HG02798 (cell line): ENCODE results near the gene CDIPT.

ENCODE experiments used
- ATAC-seq: cut with Tn5 transposase; IDR thresholded peaks from one replicate; pipeline ENCODE4 v1.9.1; 2021; ENCODE audit warnings: mild to moderate bottlenecking; ENCODE audit not compliant: unreplicated experiment, poor library complexity

Gene CDIPT

DNA sequence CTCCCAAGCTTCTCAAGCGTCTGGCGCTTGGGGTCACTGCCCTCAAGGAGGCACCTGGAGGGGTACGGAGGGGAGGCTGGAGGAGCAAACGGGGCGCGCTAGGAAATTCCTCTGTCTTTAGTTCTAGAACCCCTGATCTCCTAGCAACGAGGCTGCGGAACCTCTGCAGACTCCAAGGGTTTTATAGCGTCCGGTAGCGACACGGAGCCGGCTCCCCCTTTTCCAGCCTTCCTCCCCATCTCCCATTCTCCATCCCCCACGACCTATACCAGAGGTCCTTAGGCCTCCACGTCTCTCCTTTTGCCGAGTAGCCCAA is 601 bp upstream of the CDIPT start:
- ATAC-seq = no peak

DNA sequence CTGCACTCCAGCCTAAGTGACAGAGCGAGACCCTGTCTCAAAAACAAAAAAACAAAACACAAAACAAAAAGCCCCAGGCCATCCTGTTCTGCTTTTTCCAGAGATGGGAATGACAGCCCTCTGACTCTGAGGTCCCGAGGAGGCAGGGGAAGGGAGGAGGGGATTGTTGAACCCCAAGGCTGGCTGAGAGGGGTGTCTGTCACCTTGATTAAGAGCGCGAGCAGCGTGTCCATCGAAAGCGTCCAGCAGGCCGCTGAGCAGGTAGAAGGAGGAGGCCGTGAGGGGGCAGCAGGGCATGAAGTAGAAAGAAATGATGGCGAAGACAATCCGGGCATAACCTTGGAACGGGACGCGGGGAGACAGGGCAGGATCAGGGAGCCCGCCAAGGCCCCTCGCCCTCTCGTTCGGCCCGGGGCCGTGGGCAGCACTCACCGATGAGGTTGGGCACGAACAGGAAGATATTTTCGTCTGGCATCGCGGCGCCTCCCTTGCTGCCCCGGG is 593 bp downstream of the CDIPT start:
- ATAC-seq = peak; percentile 7

DNA sequence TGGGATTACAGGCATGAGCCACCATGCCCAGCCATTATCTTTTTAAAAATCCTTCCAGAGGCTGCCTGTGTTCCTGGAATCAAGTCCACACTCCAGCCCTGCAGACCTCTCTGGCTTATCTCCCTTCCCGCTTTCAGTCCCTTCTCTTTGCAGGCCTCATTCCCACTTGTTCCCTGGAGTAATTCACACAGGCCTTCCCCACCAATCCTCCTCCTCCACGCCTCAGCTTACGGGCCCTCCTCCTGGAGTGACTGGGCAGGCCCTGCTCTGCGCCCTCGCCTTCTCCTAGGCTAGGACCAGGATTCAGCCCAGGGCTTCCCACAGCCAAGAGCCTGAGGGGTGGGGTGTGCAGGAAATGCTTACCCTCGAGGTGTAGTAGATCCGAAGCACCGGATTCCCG is 2.8 kb downstream of the CDIPT start:
- ATAC-seq = no peak

DNA sequence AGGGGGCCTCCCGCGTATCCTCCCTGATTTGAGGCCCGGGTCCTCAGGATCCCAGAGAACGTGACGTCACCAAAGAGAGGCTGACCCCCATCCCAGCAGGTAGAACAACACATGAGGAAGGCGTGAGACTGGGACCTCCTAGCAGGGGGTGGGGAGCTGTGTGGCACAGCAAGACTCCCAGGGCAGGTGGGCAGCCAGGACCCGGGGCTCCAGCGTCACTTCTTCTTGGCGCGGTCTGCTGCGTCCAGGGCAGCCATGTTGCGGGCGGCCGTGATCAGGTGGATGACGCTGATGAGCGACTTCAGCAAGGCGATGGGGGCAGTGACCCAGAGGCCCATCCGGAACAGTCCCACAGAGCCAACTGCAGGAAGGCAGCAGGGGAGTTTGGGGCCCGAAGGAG is 4.1 kb downstream of the CDIPT start:
- no peak for ATAC-seq

DNA sequence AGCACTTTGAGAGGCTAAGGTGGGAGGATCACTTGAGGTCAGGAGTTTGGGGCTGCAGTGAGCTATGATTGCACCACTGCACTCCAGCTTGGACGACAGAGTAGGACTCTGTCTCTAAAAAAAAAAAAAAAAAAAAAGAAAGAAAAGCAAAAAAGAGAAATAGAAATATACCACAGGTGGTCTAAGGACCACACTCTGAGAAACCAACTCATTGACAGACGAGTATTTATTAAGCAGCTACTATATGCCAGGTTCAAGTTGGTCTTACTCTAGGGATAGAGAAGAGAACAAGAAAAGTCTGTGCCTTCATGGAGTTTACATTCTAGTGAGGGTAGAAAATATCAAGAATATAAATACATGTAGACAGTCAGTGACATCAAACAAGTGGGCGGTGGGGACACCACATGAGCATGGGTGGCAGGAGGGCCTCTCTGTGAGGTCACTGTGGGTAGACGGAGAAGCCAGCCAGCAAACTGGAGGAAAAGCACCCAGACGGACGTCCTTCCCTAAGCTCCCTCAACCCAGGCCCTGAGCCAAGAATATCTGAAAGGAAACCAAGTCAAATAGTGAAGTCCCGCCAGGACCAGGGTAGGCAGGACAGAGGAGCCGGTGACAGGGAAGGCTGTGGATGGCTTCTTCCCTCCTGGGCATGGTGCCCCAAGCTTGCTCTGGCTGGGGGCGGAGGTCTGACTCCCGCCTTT is 4.7 kb downstream of the CDIPT start:
- no peak for ATAC-seq

DNA sequence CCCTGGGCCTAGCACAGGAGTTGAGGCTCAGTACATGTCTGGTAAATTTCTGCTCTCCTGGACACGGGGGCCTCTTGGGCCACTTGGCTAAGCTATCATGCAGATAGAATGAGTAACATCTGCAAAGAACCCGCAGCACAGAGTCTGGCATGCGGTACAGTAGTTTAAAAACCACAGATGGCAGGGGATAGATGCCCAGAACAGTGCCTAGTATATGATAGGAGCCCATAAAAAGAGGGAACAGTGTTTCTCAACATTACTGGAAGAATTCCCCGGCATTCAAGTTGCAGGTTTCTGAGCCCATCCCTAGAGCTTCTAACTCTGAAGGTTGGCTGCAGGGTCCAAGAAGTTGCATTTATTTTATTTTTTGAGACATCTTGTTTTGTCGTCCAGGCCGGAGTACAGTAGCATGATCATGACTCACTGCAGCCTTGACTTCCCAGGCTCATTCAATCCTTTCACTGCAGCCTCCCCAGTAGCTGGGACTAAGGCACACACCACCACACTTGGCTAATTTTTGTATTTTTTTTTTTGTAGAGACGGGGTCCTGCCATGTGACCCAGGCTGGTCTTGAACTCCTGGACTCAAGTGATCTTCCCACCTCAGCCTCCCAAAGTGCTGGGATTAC is 5.8 kb downstream of the CDIPT start:
- ATAC-seq = no peak

DNA sequence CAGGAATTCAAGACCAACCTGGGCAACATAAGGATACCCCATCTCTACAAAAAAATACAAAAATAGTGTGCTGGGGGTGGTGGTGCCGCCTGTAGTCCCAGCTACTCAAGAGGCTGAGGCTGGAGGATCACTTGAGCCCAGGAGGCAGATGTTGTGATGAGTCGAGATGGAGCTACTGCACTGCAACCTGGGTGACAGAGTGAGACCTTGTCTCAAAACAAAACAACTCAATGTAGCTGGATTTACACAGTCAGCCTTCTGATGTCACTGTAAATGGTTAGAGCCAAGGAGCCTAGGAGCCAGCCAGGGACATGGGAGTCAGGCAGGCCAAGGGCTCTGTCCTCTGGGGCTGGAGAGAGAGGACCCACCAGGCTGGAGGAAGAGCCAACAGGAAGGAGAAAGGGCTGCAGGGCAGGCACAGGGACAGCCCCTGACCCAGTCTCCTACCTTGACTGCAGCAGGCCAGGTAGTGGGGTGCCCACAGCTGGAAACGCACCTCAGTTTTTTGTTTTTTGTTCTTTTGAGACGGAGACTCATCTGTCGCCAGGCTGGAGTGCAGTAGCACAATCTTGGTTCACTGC is 8.4 kb downstream of the CDIPT start:
- ATAC-seq = no peak

DNA sequence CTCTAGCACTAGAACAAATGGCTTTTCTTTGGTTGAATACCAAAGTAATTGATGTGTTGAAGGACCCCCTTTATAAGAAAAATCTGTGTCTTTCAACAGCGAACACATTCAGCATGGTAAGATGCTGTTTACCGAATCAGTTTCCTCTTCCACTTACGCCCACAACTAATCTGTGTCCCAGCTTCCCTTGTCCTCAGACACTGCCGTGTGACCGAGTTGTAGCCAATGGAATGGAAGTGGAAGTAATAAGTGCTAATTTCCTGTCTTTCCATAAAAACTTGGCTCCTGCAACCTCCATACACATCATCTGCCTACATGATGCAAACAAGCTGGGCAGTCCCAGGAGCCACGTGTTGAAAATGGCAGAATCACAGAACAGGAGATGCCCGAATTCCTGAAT is 10.4 kb downstream of the CDIPT start:
- no peak for ATAC-seq

DNA sequence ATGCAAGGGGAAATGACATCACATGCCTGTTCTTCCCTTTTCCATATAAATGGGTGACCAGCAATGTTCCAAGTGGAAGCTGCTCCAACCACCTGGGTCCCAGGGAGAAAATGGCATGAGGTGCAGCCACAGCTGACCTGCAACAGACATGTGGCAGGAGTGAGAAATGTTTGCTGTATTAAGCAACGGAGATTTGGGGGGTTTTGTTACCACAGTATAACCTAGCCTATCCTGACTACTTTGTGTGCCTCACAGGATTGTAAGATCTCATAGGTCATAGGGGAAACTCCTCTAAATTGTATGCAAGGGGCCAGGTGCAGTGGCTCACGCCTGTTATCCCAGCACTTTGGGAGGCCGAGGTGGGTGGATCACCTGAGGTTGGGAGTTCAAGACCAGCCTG is 12.0 kb downstream of the CDIPT start:
- ATAC-seq = no peak

DNA sequence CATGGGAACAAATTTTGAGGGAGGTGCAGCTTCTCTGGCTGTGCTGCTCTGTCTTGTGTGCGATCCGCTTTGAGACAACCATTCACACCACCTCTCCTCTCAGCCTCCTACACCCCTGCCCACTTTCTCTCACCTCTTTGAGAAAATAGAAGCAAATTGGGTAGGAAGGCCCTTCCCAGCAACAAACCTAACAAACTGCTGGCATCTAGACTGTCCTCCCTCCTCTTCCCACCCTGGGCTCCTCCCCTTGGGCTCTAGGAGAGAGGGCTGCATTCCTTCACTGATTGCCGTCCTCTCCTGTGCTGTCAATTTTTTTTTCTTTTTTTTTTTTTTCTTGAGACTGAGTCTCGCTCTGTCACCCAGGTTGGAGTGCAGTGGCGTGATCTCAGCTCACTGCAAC is 13.5 kb downstream of the CDIPT start:
- ATAC-seq = no peak

DNA sequence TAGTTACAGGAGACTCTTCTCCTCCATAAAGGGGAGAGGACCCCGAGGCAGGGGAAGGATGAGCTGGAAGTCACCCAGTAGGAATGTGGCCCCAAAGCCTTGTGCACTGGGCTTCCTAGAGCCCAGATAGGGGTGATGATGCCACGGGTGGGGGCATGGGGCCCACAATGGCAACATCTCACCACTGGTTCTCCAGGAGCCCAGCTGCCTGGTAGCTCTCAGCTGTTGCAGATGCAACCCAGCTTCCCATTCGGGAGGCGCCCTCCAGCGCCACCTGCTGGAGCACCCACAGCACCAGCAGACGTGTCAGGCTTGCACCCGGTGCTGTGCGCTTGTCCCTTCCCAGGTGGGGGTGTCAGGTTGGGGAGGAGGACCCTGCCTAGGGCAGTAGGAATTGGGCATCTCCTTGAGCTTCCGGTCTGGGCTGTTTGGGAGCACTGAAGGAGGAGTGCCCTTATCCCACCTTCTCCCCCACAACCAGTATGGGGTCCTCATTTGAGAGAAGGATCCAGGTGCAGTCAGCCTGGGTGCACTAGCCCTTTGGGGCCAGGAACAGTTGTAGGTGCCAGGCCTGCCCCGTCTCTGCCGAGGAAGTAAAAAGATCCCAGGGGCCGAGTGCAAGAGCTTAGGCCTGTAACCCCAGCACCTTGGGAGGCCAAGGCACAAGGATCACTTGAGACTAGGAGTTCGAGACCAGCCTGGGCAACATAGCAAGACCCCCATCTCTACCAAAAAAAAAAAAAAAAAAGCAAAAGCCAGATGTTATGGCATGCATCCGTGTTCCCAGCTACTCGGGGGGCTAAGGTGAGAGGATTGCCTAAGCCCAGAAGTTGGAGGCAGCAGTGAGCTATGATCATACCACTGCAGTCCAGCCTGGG is 14.4 kb downstream of the CDIPT start:
- peak; percentile 68 for ATAC-seq

DNA sequence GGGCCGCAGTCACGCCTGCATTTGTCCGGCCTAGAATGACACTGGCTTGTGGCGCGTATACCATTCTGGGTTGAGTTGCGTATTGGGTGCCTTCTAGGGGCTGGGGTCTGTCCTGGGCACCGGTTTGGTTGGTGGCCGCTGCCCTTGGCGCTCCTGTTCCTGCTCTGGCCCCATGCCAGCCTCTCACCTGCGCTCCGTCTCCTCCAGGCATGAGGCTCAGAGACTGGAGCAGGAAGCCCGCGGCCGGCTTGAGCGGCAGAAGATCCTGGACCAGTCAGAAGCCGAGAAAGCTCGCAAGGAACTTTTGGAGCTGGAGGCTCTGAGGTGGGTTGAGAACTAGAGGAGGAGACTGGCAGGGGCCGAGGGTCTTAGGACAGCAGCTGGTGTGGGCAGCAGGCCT is 17.4 kb downstream of the CDIPT start:
- ATAC-seq = no peak

DNA sequence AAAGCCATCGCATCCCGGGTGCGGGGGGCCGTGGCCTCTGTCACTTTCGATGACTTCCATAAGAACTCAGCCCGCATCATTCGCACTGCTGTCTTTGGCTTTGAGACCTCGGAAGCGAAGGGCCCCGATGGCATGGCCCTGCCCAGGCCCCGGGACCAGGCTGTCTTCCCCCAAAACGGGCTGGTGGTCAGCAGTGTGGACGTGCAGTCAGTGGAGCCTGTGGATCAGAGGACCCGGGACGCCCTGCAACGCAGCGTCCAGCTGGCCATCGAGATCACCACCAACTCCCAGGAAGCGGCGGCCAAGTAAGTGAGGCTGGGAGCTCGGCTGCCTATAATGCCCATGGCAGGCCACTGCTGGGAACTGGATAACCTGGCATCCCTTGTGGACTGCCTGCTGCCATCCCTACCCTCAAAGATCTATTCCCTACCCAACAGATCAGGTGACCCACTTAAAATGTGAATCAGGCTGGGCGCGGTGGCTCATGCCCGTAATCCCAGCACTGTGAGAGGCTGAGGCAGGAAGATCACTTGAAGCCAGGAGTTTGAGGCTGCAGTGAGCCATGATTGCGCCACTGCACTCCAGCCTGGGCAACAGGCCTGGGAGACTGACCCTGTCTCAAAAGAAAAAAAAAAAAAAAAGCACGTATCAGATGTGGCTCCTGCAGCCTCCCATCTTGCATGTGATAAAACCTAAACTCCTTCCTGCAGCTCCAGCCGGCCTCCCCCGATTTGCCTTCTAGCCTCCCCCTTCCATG is 18.3 kb downstream of the CDIPT start:
- ATAC-seq = no peak

DNA sequence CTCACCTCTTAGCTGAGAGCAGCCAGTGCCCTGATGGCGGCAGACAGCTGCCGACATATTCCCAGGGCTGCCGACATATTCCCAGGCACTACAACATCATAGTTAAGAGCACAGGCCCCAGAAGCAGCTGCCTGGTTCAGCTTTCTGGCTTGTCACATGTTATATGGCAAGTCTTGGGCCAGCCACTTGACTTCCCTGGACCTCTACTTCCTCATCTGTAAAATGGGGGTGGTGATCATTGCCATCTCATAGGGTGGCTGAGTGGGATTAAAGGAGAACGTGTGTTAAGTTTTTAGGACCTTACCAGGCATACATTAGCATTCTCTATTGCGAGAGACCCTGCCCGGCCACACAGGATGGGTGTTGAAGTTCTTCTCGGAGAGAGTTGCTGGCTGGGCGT is 19.1 kb downstream of the CDIPT start:
- ATAC-seq = no peak

DNA sequence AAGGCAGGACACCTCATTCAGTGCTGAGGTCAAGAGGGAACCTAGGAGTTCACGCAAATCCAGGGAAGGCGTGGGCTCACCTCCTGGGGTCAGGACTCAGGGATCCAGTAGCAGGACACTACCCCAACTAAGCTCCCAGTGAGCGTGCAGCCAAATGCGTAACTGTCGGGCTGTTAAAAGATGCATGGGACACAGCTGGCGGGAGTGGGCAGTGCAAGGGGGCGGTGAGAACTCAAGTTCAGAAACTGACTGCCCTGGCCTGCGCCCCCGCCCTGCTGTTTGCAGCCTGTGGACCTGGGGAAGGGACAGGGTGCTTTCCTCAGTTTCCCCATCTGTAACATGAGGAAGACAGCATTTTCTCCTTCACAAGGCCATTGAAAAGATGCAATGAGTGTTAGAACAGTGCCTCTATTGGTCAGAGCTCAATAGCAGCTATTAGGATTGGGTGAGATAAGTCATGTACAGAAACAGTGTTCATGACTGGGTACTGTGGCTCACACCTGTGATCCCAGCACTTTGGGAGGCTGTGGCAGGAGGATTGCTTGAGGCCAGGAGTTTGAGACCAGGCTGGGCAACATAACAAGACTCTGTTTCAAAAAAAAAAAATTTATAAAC is 20.2 kb downstream of the CDIPT start:
- ATAC-seq = no peak

DNA sequence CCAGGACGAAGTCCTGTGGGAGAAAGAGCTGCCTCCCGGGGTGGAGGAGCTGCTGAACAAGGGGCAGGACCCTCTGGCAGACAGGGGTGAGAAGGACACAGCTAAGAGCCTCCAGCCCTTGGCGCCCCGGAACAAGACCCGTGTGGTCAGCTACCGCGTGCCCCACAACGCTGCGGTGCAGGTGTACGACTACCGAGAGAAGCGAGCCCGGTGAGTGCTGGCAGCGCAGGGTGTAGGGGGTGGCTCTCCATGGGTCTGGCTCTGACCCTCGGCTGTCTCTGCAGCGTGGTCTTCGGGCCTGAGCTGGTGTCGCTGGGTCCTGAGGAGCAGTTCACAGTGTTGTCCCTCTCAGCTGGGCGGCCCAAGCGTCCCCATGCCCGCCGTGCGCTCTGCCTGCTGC is 21.4 kb downstream of the CDIPT start:
- no peak for ATAC-seq

DNA sequence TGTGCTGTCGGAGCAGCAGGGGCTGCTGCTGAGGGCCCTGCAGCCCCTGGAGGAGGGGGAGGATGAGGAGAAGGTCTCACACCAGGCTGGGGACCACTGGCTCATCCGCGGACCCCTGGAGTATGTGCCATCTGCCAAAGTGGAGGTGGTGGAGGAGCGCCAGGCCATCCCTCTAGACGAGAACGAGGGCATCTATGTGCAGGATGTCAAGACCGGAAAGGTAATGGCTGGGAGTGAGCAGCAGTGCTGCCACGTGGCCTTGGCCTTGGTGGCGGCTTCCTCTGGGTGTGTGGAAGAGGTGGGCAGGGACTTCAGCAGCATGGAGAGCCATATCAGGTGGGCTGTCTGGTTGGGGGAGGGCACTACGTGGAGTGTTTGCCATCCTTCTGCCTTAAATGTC is 22.8 kb downstream of the CDIPT start:
- ATAC-seq = no peak

DNA sequence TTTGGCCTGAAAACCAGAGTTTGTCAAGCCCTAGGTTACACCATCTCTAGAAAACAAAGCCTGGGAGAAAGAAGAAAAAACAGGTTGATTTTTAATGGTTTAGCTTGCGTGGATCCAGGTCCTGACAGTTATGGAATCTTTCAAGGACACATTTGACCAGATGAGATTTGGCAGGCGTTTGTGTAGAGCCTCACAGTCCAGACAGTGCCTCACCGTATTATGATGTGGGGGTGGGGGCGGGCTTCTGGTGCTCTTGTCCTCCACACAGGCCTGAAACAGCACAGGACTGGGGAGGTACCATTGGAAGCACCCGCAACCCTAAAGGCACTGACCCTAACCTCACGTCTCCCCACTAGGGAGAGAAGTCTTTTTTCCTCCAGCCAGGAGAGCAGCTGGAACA is 23.2 kb downstream of the CDIPT start:
- ATAC-seq = no peak

DNA sequence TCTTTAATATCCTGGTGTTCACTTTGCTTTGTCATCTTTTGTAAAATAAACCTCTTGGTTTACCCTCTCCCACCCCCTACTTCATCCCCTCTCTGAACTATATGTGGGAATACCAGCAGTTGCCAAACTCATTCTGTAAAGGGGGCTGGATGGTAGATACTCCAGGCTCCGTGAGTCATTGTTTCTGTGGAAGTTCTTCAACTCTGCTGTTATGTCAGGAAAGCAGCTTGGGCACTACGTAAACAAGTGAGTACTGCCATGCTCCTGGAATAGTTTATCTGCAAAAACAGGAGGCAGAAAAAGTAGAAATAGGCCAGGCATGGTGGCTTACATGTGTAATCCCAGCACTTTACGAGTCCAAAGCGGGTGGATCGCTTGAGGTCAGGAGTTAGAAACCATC is 25.2 kb downstream of the CDIPT start:
- ATAC-seq = no peak

DNA sequence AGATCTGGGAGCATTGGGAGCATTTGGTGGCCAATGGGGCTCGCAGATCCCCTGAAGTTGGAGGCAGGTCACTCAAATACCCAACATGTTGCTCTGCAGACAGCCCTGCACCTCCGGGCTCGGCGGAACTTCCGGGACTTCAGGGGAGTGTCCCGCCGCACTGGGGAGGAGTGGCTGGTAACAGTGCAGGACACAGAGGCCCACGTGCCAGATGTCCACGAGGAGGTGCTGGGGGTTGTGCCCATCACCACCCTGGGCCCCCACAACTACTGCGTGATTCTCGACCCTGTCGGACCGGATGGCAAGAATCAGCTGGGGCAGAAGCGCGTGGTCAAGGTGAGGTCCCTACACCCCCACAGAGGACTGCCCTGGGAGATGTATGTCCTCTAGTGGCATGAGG is 26.4 kb downstream of the CDIPT start:
- no peak for ATAC-seq
